ENCODE measurements around the gene ENPP3. TPM values are rescaled to one million over a fixed set of nuclear protein-coding genes. Genes with fewer than 3 reads are reported as not detected.

The ENPP3 gene
- total RNA-seq, 1 experiment from 2014 or later: 0.45 TPM

DNA sequence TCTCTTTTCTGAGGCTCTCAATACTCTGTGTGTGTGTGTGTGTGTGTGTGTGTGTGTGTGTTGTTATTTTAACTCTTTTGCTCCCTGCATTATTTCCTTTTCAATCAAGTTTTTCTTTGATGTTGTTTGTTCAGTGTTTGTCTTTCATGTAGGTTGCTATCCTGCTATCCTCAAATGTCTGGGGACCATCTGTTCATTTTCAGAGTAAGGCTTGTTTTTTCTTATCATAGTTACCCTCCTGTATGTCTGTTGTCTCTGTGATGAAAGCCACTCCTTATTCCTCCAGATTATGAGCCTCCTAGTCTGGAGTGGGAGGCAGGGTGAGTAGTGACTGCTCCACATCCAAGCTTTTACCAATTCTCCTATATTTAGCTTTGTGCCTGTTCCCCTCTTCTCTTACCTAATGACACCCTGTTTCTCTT is 9.2 kb downstream of the ENPP3 start:
- no peak overlapping the region for H3K4me3 ChIP-seq (ENCODE audit: low read depth, low read length, poor library complexity, severe bottlenecking)
- no peaks in the 10 kb centered on the region for H3K4me1 ChIP-seq (ENCODE audit: insufficient read depth, low read length, poor library complexity, severe bottlenecking)
- intact Hi-C loops (cut with micrococcal nuclease; ENCODE audit: unreplicated experiment): no loop called here
- H3K27me3 ChIP-seq (replicated peaks; ENCODE audit: insufficient read depth, low read depth, low read length, poor library complexity): no peaks in the 10 kb centered on the region
- H3K27ac ChIP-seq (ENCODE audit: low read depth, low read length, poor library complexity, severe bottlenecking): no peak overlapping the region
- no peaks in the 10 kb centered on the region for H3K36me3 ChIP-seq (ENCODE audit: insufficient read depth, low read length, poor library complexity, severe bottlenecking)
- BruUV-seq (replicated peaks): no TSS peak
- POLR2A ChIA-PET (ENCODE audit: low non-redundant PET): no interaction called here
- DNase-seq (ENCODE audit: low spot score): no peak
- TF ChIP-seq, protein P1, sequence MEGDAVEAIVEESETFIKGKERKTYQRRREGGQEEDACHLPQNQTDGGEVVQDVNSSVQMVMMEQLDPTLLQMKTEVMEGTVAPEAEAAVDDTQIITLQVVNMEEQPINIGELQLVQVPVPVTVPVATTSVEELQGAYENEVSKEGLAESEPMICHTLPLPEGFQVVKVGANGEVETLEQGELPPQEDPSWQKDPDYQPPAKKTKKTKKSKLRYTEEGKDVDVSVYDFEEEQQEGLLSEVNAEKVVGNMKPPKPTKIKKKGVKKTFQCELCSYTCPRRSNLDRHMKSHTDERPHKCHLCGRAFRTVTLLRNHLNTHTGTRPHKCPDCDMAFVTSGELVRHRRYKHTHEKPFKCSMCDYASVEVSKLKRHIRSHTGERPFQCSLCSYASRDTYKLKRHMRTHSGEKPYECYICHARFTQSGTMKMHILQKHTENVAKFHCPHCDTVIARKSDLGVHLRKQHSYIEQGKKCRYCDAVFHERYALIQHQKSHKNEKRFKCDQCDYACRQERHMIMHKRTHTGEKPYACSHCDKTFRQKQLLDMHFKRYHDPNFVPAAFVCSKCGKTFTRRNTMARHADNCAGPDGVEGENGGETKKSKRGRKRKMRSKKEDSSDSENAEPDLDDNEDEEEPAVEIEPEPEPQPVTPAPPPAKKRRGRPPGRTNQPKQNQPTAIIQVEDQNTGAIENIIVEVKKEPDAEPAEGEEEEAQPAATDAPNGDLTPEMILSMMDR (conservative IDR thresholded peaks at IDR 0.05; ENCODE audit: low read depth, low read length): no peak
- TF ChIP-seq EZH2 (IDR thresholded peaks at IDR 0.05; ENCODE audit: borderline replicate concordance, low read depth, low read length, poor library complexity, severe bottlenecking): no peak
- H3K9me3 ChIP-seq (ENCODE audit: low read depth, low read length, poor library complexity, severe bottlenecking): no peaks in the 10 kb centered on the region
- CTCF ChIA-PET: no interaction called here

DNA sequence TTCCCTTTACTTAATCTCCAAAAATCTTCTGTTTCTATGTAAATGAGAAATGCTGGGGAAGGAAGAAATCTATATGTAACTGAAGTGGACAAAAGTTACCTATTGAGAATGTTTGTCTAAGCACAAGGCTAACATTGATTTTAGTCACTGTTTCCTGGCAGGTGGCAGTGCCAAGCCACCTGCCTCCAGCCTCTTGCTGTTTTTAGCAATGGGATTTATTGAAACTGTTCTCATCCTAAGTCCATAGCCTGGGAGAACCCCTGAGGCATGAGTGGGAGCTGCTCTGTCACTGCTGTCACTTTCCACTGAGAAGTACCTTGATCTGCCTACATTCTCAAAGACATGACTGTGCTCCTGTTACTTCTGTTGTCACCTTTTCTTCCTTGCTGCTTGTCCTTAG is 14.7 kb downstream of the ENPP3 start:
- CTCF ChIA-PET: no interaction called here
- intact Hi-C loops (cut with micrococcal nuclease; ENCODE audit: unreplicated experiment): no loop called here
- no TSS peak for BruUV-seq (replicated peaks)

DNA sequence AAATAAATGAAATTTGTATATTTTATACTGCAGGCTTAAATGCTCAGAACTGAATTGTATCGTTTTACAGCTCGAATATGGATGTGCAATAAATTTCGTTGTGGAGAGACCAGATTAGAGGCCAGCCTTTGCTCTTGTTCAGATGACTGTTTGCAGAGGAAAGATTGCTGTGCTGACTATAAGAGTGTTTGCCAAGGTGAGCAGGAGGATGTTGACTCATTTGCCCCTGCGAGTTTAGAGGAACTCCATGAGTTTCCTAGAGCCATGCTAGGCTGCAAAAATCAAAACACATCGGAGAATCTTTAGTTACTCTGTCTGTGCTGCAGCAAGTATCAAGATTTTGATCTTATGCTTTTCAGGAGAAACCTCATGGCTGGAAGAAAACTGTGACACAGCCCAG is 15.4 kb downstream of the ENPP3 start:
- H3K36me3 ChIP-seq (ENCODE audit: insufficient read depth, low read length, poor library complexity, severe bottlenecking): no peaks in the 10 kb centered on the region
- H3K4me1 ChIP-seq (ENCODE audit: insufficient read depth, low read length, poor library complexity, severe bottlenecking): no peaks in the 10 kb centered on the region
- TF ChIP-seq, protein P1 (conservative IDR thresholded peaks at IDR 0.05; ENCODE audit: low read depth, low read length): no peak
- no peak for TF ChIP-seq EZH2 (IDR thresholded peaks at IDR 0.05; ENCODE audit: borderline replicate concordance, low read depth, low read length, poor library complexity, severe bottlenecking)
- no TSS peak for BruUV-seq (replicated peaks)
- POLR2A ChIA-PET (ENCODE audit: low non-redundant PET): no interaction called here
- H3K27me3 ChIP-seq (replicated peaks; ENCODE audit: insufficient read depth, low read depth, low read length, poor library complexity): no peaks in the 10 kb centered on the region
- DNase-seq (ENCODE audit: low spot score): no peak
- no peak overlapping the region for H3K4me3 ChIP-seq (ENCODE audit: low read depth, low read length, poor library complexity, severe bottlenecking)
- intact Hi-C loops (cut with micrococcal nuclease; ENCODE audit: unreplicated experiment): no loop called here
- no peak overlapping the region for H3K27ac ChIP-seq (ENCODE audit: low read depth, low read length, poor library complexity, severe bottlenecking)
- CTCF ChIA-PET: no interaction called here
- H3K9me3 ChIP-seq (ENCODE audit: low read depth, low read length, poor library complexity, severe bottlenecking): no peaks in the 10 kb centered on the region

More for the DNA sequence above, 14.7 kb downstream of the ENPP3 start:
- Histone ChIP-seq H3K27me3 (replicated peaks; ENCODE audit: insufficient read depth, low read depth, low read length, poor library complexity) (no peaks in the 10 kb centered on the region), H3K4me3 (ENCODE audit: low read depth, low read length, poor library complexity, severe bottlenecking) (no peak overlapping the region), H3K4me1 (ENCODE audit: insufficient read depth, low read length, poor library complexity, severe bottlenecking) (no peaks in the 10 kb centered on the region), H3K36me3 (ENCODE audit: insufficient read depth, low read length, poor library complexity, severe bottlenecking) (no peaks in the 10 kb centered on the region), H3K9me3 (ENCODE audit: low read depth, low read length, poor library complexity, severe bottlenecking) (no peaks in the 10 kb centered on the region), H3K27ac (ENCODE audit: low read depth, low read length, poor library complexity, severe bottlenecking) (no peak overlapping the region)
- DNase-seq (ENCODE audit: low spot score): no peak
- TF ChIP-seq, protein P1 (conservative IDR thresholded peaks at IDR 0.05; ENCODE audit: low read depth, low read length): no peak
- POLR2A ChIA-PET (ENCODE audit: low non-redundant PET): no interaction called here

Measured in A673 (cell line).